HEK293 (cell line): ENCODE measurements around the gene PLEKHG2.

ENCODE experiments used
- CTCF ChIA-PET: fragments of 350-600 bp; formaldehyde crosslinking; extraction: SDS; loops from one replicate; lab custom pipeline; 2021; ENCODE audit warnings: antibody characterized with exemption; lab: Yijun Ruan, JAX
- POLR2A ChIA-PET: fragments of 300-600 bp; formaldehyde crosslinking; extraction: SDS; loops from one replicate; lab custom pipeline; 2020; ENCODE audit warnings: antibody characterized with exemption, inconsistent platforms; lab: Yijun Ruan, JAX
- H3K27ac ChIP-seq: fragments of 200-500 bp; sonication (Bioruptor generic); 2 replicates; pipeline ENCODE4 v1.5.1; 2014; ENCODE audit warnings: low read depth, low read length, control low read depth, inconsistent platforms; ENCODE audit errors: extremely low read depth
- H3K36me3 ChIP-seq, 2 experiments: fragments of 200-500 bp in 1 of 2; sonication (Bioruptor generic) in 1 of 2; 1 replicate in 1 of 2; 2 replicates in 1 of 2; pipeline ENCODE4 v1.5.1; 2014 to 2017; ENCODE audit warnings: inconsistent platforms in 2 of 2, low read length in 2 of 2; ENCODE audit not compliant: control insufficient read depth in 2 of 2, insufficient read depth in 1 of 2
- H3K4me1 ChIP-seq: fragments of 200-500 bp; sonication (Bioruptor generic); 2 replicates; pipeline ENCODE4 v1.5.1; 2014; ENCODE audit warnings: mild to moderate bottlenecking, low read length, inconsistent platforms; ENCODE audit not compliant: control insufficient read depth, insufficient read depth
- H3K4me3 ChIP-seq: 2 replicates; pipeline ENCODE4 v1.5.1; 2011; ENCODE audit warnings: low read depth, mild to moderate bottlenecking, control low read depth, low read length, moderate library complexity
- H3K9me3 ChIP-seq: fragments of 200-500 bp; sonication (Bioruptor generic); 2 replicates; pipeline ENCODE4 v1.5.1; 2014; ENCODE audit warnings: low read depth, low read length, inconsistent platforms; ENCODE audit not compliant: control insufficient read depth, insufficient read depth
- BCL11B ChIP-seq: fragments of 450-650 bp; formaldehyde crosslinking; IDR thresholded peaks from 2 replicates; pipeline ENCODE4 v1.5.1; 2016; ENCODE audit warnings: low read depth, missing biosample characterization, missing genetic modification characterization
- EGR2 ChIP-seq: fragments of 450-650 bp; formaldehyde crosslinking; IDR thresholded peaks from 2 replicates; pipeline ENCODE4 v1.5.1; 2016; ENCODE audit warnings: low read depth, missing biosample characterization, missing genetic modification characterization
- FEZF1 ChIP-seq: fragments of 450-650 bp; formaldehyde crosslinking; IDR thresholded peaks from 2 replicates; pipeline ENCODE4 v1.5.1; 2016; ENCODE audit warnings: missing biosample characterization, missing genetic modification characterization
- GFI1B ChIP-seq: fragments of 450-650 bp; formaldehyde crosslinking; IDR thresholded peaks from 2 replicates; pipeline ENCODE4 v1.5.1; 2016; ENCODE audit warnings: missing biosample characterization, missing genetic modification characterization
- GLI2 ChIP-seq: fragments of 450-650 bp; formaldehyde crosslinking; IDR thresholded peaks from 2 replicates; pipeline ENCODE4; 2017; ENCODE audit warnings: missing biosample characterization, missing genetic modification characterization, low read depth, borderline replicate concordance
- GLIS1 ChIP-seq: fragments of 450-650 bp; formaldehyde crosslinking; IDR thresholded peaks from 2 replicates; pipeline ENCODE4 v1.5.1; 2016; ENCODE audit warnings: missing biosample characterization, missing genetic modification characterization
- KLF17 ChIP-seq: fragments of 450-650 bp; formaldehyde crosslinking; IDR thresholded peaks from 2 replicates; pipeline ENCODE4 v1.5.1; 2016; ENCODE audit warnings: missing biosample characterization, missing genetic modification characterization
- SP7 ChIP-seq: fragments of 450-650 bp; formaldehyde crosslinking; IDR thresholded peaks from 2 replicates; pipeline ENCODE4 v1.5.1; 2016; ENCODE audit warnings: missing biosample characterization, missing genetic modification characterization
- ZBTB1 ChIP-seq: fragments of 450-650 bp; formaldehyde crosslinking; IDR thresholded peaks from 2 replicates; pipeline ENCODE4 v1.5.1; 2016; ENCODE audit warnings: missing biosample characterization, missing genetic modification characterization
- ZBTB10 ChIP-seq: fragments of 450-650 bp; formaldehyde crosslinking; IDR thresholded peaks from 2 replicates; pipeline ENCODE4 v1.5.1; 2016; ENCODE audit warnings: missing biosample characterization, missing genetic modification characterization
- ZBTB20 ChIP-seq: fragments of 450-650 bp; formaldehyde crosslinking; IDR thresholded peaks from 2 replicates; pipeline ENCODE4 v1.5.1; 2016; ENCODE audit warnings: missing biosample characterization, missing genetic modification characterization
- ZBTB21 ChIP-seq: fragments of 450-650 bp; formaldehyde crosslinking; IDR thresholded peaks from 2 replicates; pipeline ENCODE4 v1.5.1; 2017; ENCODE audit warnings: missing biosample characterization, missing genetic modification characterization
- ZFP3 ChIP-seq: fragments of 450-650 bp; formaldehyde crosslinking; IDR thresholded peaks from 2 replicates; pipeline ENCODE4 v1.5.1; 2016; ENCODE audit warnings: low read depth, missing biosample characterization, missing genetic modification characterization
- ZFP37 ChIP-seq: fragments of 450-650 bp; formaldehyde crosslinking; IDR thresholded peaks from 2 replicates; pipeline ENCODE4 v1.5.1; 2016; ENCODE audit warnings: missing biosample characterization, missing genetic modification characterization
- ZNF121 ChIP-seq: fragments of 450-650 bp; formaldehyde crosslinking; IDR thresholded peaks from 2 replicates; pipeline ENCODE4 v1.5.1; 2016; ENCODE audit warnings: missing biosample characterization, missing genetic modification characterization
- ZNF146 ChIP-seq: fragments of 450-650 bp; formaldehyde crosslinking; IDR thresholded peaks from 2 replicates; pipeline ENCODE4 v1.5.1; 2016; ENCODE audit warnings: missing biosample characterization, missing genetic modification characterization
- ZNF148 ChIP-seq: fragments of 450-650 bp; formaldehyde crosslinking; IDR thresholded peaks from 2 replicates; pipeline ENCODE4 v1.5.0; 2017; ENCODE audit warnings: missing biosample characterization, missing genetic modification characterization, borderline replicate concordance
- ZNF239 ChIP-seq: fragments of 450-650 bp; formaldehyde crosslinking; IDR thresholded peaks from 2 replicates; pipeline ENCODE4 v1.5.1; 2016; ENCODE audit warnings: missing biosample characterization, missing genetic modification characterization
- ZNF341 ChIP-seq: fragments of 450-650 bp; formaldehyde crosslinking; IDR thresholded peaks from 2 replicates; pipeline ENCODE4; 2016; ENCODE audit warnings: low read depth, missing biosample characterization, missing genetic modification characterization
- ZNF354C ChIP-seq: fragments of 450-650 bp; formaldehyde crosslinking; IDR thresholded peaks from 2 replicates; pipeline ENCODE4 v1.5.1; 2016; ENCODE audit warnings: missing biosample characterization, missing genetic modification characterization, low read depth, borderline replicate concordance
- ZNF391 ChIP-seq: fragments of 450-650 bp; formaldehyde crosslinking; IDR thresholded peaks from 2 replicates; pipeline ENCODE4 v1.5.1; 2016; ENCODE audit warnings: low read depth, missing biosample characterization, missing genetic modification characterization, borderline replicate concordance
- ZNF394 ChIP-seq: fragments of 450-650 bp; formaldehyde crosslinking; IDR thresholded peaks from 2 replicates; pipeline ENCODE4 v1.5.1; 2016; ENCODE audit warnings: missing biosample characterization, missing genetic modification characterization, mild to moderate bottlenecking, moderate library complexity, borderline replicate concordance
- ZNF426 ChIP-seq: fragments of 450-650 bp; formaldehyde crosslinking; IDR thresholded peaks from 2 replicates; pipeline ENCODE4 v1.5.1; 2017; ENCODE audit warnings: missing biosample characterization, missing genetic modification characterization, mild to moderate bottlenecking, inconsistent platforms, moderate library complexity
- ZNF529 ChIP-seq: fragments of 450-650 bp; formaldehyde crosslinking; IDR thresholded peaks from 2 replicates; pipeline ENCODE4 v1.5.1; 2017; ENCODE audit warnings: missing genetic modification characterization, missing biosample characterization; ENCODE audit not compliant: insufficient replicate concordance
- ZNF571 ChIP-seq: fragments of 450-650 bp; formaldehyde crosslinking; IDR thresholded peaks from 2 replicates; pipeline ENCODE4 v1.5.0; 2017; ENCODE audit warnings: missing biosample characterization, missing genetic modification characterization
- ZNF600 ChIP-seq: fragments of 450-650 bp; formaldehyde crosslinking; IDR thresholded peaks from 2 replicates; pipeline ENCODE4 v1.5.1; 2016; ENCODE audit warnings: missing biosample characterization, missing genetic modification characterization
- ZSCAN23 ChIP-seq: fragments of 450-650 bp; formaldehyde crosslinking; IDR thresholded peaks from 2 replicates; pipeline ENCODE4 v1.5.1; 2016; ENCODE audit warnings: missing biosample characterization, missing genetic modification characterization
- ZSCAN5A ChIP-seq: fragments of 450-650 bp; formaldehyde crosslinking; IDR thresholded peaks from 2 replicates; pipeline ENCODE4 v1.5.1; 2016; ENCODE audit warnings: missing biosample characterization, missing genetic modification characterization

Gene PLEKHG2

DNA sequence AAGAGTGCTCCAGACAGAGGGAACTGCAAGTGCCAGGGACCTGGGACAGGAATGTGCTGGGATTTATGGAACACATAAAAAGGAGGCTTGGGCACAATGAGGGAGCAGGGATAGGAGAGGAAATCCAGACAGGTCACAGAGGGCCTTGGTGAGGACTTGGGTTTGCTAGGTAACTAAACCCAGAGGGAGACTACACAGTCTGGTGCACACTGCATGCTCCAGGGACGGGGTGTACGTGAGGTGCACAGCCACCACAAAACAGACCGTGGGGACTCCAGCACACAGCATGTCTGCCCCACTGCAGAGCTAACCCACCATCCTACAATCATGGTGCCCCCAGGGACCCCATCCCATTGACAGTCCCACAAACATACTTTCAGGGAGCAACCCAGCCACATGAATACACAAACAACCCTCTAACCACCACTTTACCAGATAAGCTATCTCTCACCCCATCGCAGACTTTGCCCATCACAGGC is 11.4 kb upstream of the PLEKHG2 start (continued):
- 0 out of 2 replicates have a peak, but pooled peaks have one; percentile 34 for TF ChIP-seq ZSCAN23
- 0 out of 2 replicates have a peak, but pooled peaks have one; percentile 19 for TF ChIP-seq ZFP37 (tag by site-specific recombination)
- TF ChIP-seq ZBTB20 (tag by site-specific recombination): 0 out of 2 replicates have a peak, but pooled peaks have one; percentile 43
- TF ChIP-seq BCL11B: 0 out of 2 replicates have a peak, but pooled peaks have one; percentile 15
- TF ChIP-seq EGR2 (tag by site-specific recombination): no peak
- no peak for TF ChIP-seq ZNF341 (tag by site-specific recombination)
- peak; percentile 86 for TF ChIP-seq SP7
- TF ChIP-seq ZNF239 (tag by site-specific recombination): no peak
- no peak for TF ChIP-seq FEZF1 (tag by site-specific recombination)
- TF ChIP-seq ZBTB10 (tag by site-specific recombination): peak; percentile 63; the same call in 1 of the 2 replicates
- no peak for TF ChIP-seq KLF17 (tag by site-specific recombination)

GRCh38 chr19:39401549-39402345 is 10.7 kb upstream of the PLEKHG2 start:
- Histone ChIP-seq H3K36me3 (peaks cover 9 to 11% of the 10 kb centered on the region in 2 experiments), H3K4me3 (no peak overlapping the region), H3K4me1 (peaks cover 29% of the 10 kb centered on the region), H3K27ac (peak overlapping the region; percentile 93), H3K9me3 (no peaks in the 10 kb centered on the region)
- CTCF ChIA-PET: interaction anchor here (0.6 to 3.7 kb wide), 8 partner anchors 10 to 1197 kb away, joined by 3 to 63 read pairs (median 3); partner anchors contain the start of genes FBL, MED29, PAF1 and PLEKHG2
- POLR2A ChIA-PET: interaction anchor here (0.6 to 11.2 kb wide), 6 partner anchors 10 to 1040 kb away, joined by 3 to 175 read pairs (median 10); partner anchors contain the start of genes MED29, PAF1, PLEKHG2 and RPS16
- 0 out of 2 replicates have a peak, but pooled peaks have one; percentile 2 for TF ChIP-seq BCL11B
- TF ChIP-seq ZNF600 (tag by site-specific recombination): 0 out of 2 replicates have a peak, but pooled peaks have one; percentile 17
- no peak for TF ChIP-seq ZNF426 (tag by site-specific recombination)
- TF ChIP-seq ZNF394 (tag by site-specific recombination): peak; percentile 83; the same call in 1 of the 2 replicates
- peak; percentile 31; the same call in 1 of the 2 replicates for TF ChIP-seq ZNF391
- TF ChIP-seq ZNF121 (tag by site-specific recombination): peak; percentile 95
- no peak for TF ChIP-seq ZNF354C (tag by site-specific recombination)
- TF ChIP-seq ZNF571 (tag by site-specific recombination): no peak
- TF ChIP-seq ZSCAN5A (tag by site-specific recombination): peak; percentile 19; the same call in 1 of the 2 replicates
- no peak for TF ChIP-seq ZNF146
- no peak for TF ChIP-seq ZNF148 (tag by site-specific recombination)
- no peak for TF ChIP-seq GLI2 (tag by site-specific recombination)
- peak; percentile 38; the same call in 1 of the 2 replicates for TF ChIP-seq GLIS1 (tag by site-specific recombination)
- TF ChIP-seq GFI1B (tag by site-specific recombination): no peak
- no peak for TF ChIP-seq ZFP3 (tag by site-specific recombination)
- TF ChIP-seq ZNF529 (tag by site-specific recombination): no peak
- TF ChIP-seq ZBTB1 (tag by site-specific recombination): no peak
- 0 out of 2 replicates have a peak, but pooled peaks have one; percentile 19 for TF ChIP-seq ZBTB21 (tag by site-specific recombination)
